Common myeloid progenitor, CD34-positive (primary cell): Measurements from ENCODE around the gene CYP27B1.

Experiments
- CTCF ChIA-PET: fragments of 350-600 bp; sonication (Branson Sonifier 250); formaldehyde crosslinking; loops from one replicate; lab custom pipeline; 2021; ENCODE audit warnings: antibody characterized with exemption; lab: Charles Lee
- POLR2A ChIA-PET: fragments of 350-600 bp; sonication (Branson Sonifier 250); formaldehyde crosslinking; loops from one replicate; lab custom pipeline; 2021; ENCODE audit warnings: antibody characterized with exemption; lab: Charles Lee
- DNase-seq, 3 donors: peaks; one replicate each; pipeline versions ENCODE4 v3.0.0 to v3.0.0-alpha.2; 2013
- H3K27ac ChIP-seq, 2 experiments: 1 replicate in 1 of 2; 2 replicates in 1 of 2; pipeline ENCODE4 v1.7.0; 2013; ENCODE audit warnings: inconsistent platforms in 2 of 2, low read length in 2 of 2, mild to moderate bottlenecking in 2 of 2, low read depth in 1 of 2, moderate library complexity in 1 of 2; ENCODE audit not compliant: severe bottlenecking in 2 of 2, insufficient read depth in 1 of 2, poor library complexity in 1 of 2
- H3K27me3 ChIP-seq, 5 experiments: replicated peaks in 2 of 5; 1 replicate in 3 of 5; 2 replicates in 2 of 5; pipeline versions ENCODE4 v1.6.1 to v1.7.0; 2013; ENCODE audit warnings: low read length in 4 of 5, mild to moderate bottlenecking in 2 of 5, moderate library complexity in 2 of 5, inconsistent platforms in 1 of 5; ENCODE audit not compliant: insufficient read depth in 5 of 5, control insufficient read depth in 4 of 5
- H3K36me3 ChIP-seq, 4 experiments: 1 replicate in 2 of 4; 2 replicates in 2 of 4; pipeline versions ENCODE4 v1.6.1 to v1.7.0; 2013; ENCODE audit warnings: low read length in 3 of 4, control low read depth in 1 of 4, mild to moderate bottlenecking in 1 of 4; ENCODE audit not compliant: control insufficient read depth in 4 of 4, insufficient read depth in 4 of 4
- H3K4me1 ChIP-seq, 4 experiments: 1 replicate in 3 of 4; 2 replicates in 1 of 4; pipeline versions ENCODE4 v1.6.1 to v1.7.1; 2013; ENCODE audit warnings: low read length in 3 of 4, mild to moderate bottlenecking in 3 of 4, control low read depth in 1 of 4, inconsistent platforms in 1 of 4, moderate library complexity in 1 of 4; ENCODE audit not compliant: control insufficient read depth in 4 of 4, insufficient read depth in 4 of 4; ENCODE audit errors: control extremely low read depth in 1 of 4
- H3K4me3 ChIP-seq, 7 experiments: 1 replicate in 4 of 7; 2 replicates in 3 of 7; pipeline versions ENCODE4 v1.5.1 to v1.7.0; 2013; ENCODE audit warnings: mild to moderate bottlenecking in 7 of 7, low read length in 6 of 7, moderate library complexity in 6 of 7, inconsistent platforms in 2 of 7, low read depth in 2 of 7, control low read depth in 1 of 7; ENCODE audit not compliant: insufficient read depth in 4 of 7, control insufficient read depth in 1 of 7; ENCODE audit errors: extremely low read depth in 1 of 7
- H3K9me3 ChIP-seq, 5 experiments: 1 replicate in 4 of 5; 2 replicates in 1 of 5; pipeline versions ENCODE4 v1.6.1 to v1.7.1; 2013; ENCODE audit warnings: low read length in 4 of 5, mild to moderate bottlenecking in 2 of 5, inconsistent platforms in 1 of 5, low read depth in 1 of 5, moderate library complexity in 1 of 5; ENCODE audit not compliant: control insufficient read depth in 4 of 5, insufficient read depth in 2 of 5; ENCODE audit errors: control extremely low read depth in 1 of 5
- WGBS: methylation state at CpG from one replicate; pipeline ENCODE4 v1.1.5; 2013; ENCODE audit not compliant: insufficient coverage; 5-methylcytosine and 5-hydroxymethylcytosine counted together

Gene CYP27B1

GRCh38 chr12:57750561-57751431 lies 16.1 kb downstream of the CYP27B1 start:
- Histone ChIP-seq H3K4me1 (peaks cover 14 to 43% (median 38%) of the 10 kb centered on the region in 4 experiments), H3K4me3 (peak overlapping the region in 5 of 7 experiments; percentile 74 to 92 (median 86)), H3K9me3 (no peaks in the 10 kb centered on the region), H3K27me3 (peaks cover 0 to under 1% (median 0%) of the 10 kb centered on the region in 5 experiments), H3K27ac (peak overlapping the region; percentile 72 to 92), H3K36me3 (peaks cover 2 to 48% (median 33%) of the 10 kb centered on the region in 4 experiments)
- CTCF ChIA-PET: interaction anchor here (0.6 to 1.7 kb wide), 3 partner anchors 9 to 126 kb away, joined by 3 to 6 read pairs (median 3); no protein-coding TSS in a partner anchor
- WGBS: 95% methylated on average over 11 of the region's 15 CpGs
- DNase-seq: no peak
- POLR2A ChIA-PET: no interaction called here

- H3K27me3 ChIP-seq: no peaks in the 10 kb centered on the region
- no peaks in the 10 kb centered on the region for H3K9me3 ChIP-seq
- H3K4me3 ChIP-seq: no peak overlapping the region
- no peak overlapping the region for H3K27ac ChIP-seq
- ChIA-PET POLR2A (no interaction called here), CTCF (interaction anchor here (1.1 kb wide), 1 partner anchor 34 kb away, joined by 3 read pairs; the partner anchor contains the start of gene TSFM)
- WGBS: 94% methylated on average over 5 of the region's 5 CpGs
- DNase-seq: no peak
- H3K4me1 ChIP-seq: peaks cover 12 to 46% (median 39%) of the 10 kb centered on the region in 4 experiments
- peaks cover 2 to 48% (median 33%) of the 10 kb centered on the region in 4 experiments for H3K36me3 ChIP-seq
Observed at GRCh38 chr12:57749061-57749460, 17.8 kb downstream of the CYP27B1 start.

GRCh38 chr12:57746025-57746424 lies 20.9 kb downstream of the CYP27B1 start:
- 87% methylated on average over 3 of the region's 3 CpGs for WGBS
- DNase-seq: no peak
- POLR2A ChIA-PET: no interaction called here
- Histone ChIP-seq H3K27ac (peak overlapping the region in 1 of 2 experiments; percentile 98), H3K4me3 (peak overlapping the region in 3 of 7 experiments; percentile 79 to 99 (median 89)), H3K27me3 (no peaks in the 10 kb centered on the region), H3K36me3 (peaks cover 2 to 44% (median 33%) of the 10 kb centered on the region in 4 experiments), H3K4me1 (peaks cover 14 to 45% (median 37%) of the 10 kb centered on the region in 4 experiments), H3K9me3 (no peaks in the 10 kb centered on the region)
- CTCF ChIA-PET: interaction anchor here (0.7 to 2.1 kb wide), 2 partner anchors 10 kb away, joined by 3 to 9 read pairs; no protein-coding TSS in a partner anchor

GRCh38 chr12:57745485-57745881 lies 21.4 kb downstream of the CYP27B1 start:
- Histone ChIP-seq H3K36me3 (peaks cover 2 to 38% (median 30%) of the 10 kb centered on the region in 4 experiments), H3K4me3 (peak overlapping the region; percentile 79 to 99 (median 86)), H3K27ac (peak overlapping the region; percentile 95 to 98), H3K9me3 (no peaks in the 10 kb centered on the region), H3K27me3 (no peaks in the 10 kb centered on the region), H3K4me1 (peaks cover 14 to 45% (median 38%) of the 10 kb centered on the region in 4 experiments)
- ChIA-PET CTCF (interaction anchor here (0.7 to 2.9 kb wide), 7 partner anchors 9 to 37 kb away, joined by 3 to 11 read pairs (median 4); partner anchors contain the start of gene TSFM), POLR2A (no interaction called here)
- no peak for DNase-seq
- WGBS: 71% methylated on average over 7 of the region's 8 CpGs

GRCh38 chr12:57744777-57745484 lies 21.9 kb downstream of the CYP27B1 start, which contains the start of gene TSPAN31:
Gene TSPAN31 (plus strand): TSS chr12:57745039. CDS start chr12:57745155, 116 bp downstream.
- ChIA-PET POLR2A (interaction anchor here (1.0 kb wide), 1 partner anchor 14 kb away, joined by 3 read pairs; no protein-coding TSS in a partner anchor), CTCF (interaction anchor here (0.9 to 2.9 kb wide), 8 partner anchors 9 to 38 kb away, joined by 3 to 11 read pairs (median 4); partner anchors contain the start of gene TSFM)
- WGBS: under 1% methylated on average over 19 of the region's 29 CpGs
- Histone ChIP-seq H3K36me3 (peaks cover 0 to 34% (median 27%) of the 10 kb centered on the region in 4 experiments), H3K27me3 (no peaks in the 10 kb centered on the region), H3K9me3 (no peaks in the 10 kb centered on the region), H3K4me1 (peaks cover 18 to 48% (median 42%) of the 10 kb centered on the region in 4 experiments), H3K4me3 (peak within 1 kb of the TSS; percentile 79 to 99 (median 86)), H3K27ac (peak within 1 kb of the TSS; percentile 95 to 98)
- DNase-seq: peak; percentile 99

GRCh38 chr12:57744194-57744776 lies 22.6 kb downstream of the CYP27B1 start:
- POLR2A ChIA-PET: interaction anchor here (1.0 kb wide), 1 partner anchor 15 kb away, joined by 3 read pairs; no protein-coding TSS in a partner anchor
- H3K27me3 ChIP-seq: no peaks in the 10 kb centered on the region
- CTCF ChIA-PET: interaction anchor here (0.9 to 2.9 kb wide), 8 partner anchors 9 to 39 kb away, joined by 3 to 11 read pairs (median 4); partner anchors contain the start of gene TSFM
- peaks cover 18 to 54% (median 48%) of the 10 kb centered on the region in 4 experiments for H3K4me1 ChIP-seq
- peak; percentile 91 to 94 (median 94) for DNase-seq
- 5% methylated on average over 19 of the region's 21 CpGs for WGBS
- H3K27ac ChIP-seq: peak overlapping the region; percentile 95 to 98
- H3K9me3 ChIP-seq: no peaks in the 10 kb centered on the region
- H3K4me3 ChIP-seq: peak overlapping the region; percentile 79 to 99 (median 86)
- peaks cover 0 to 36% (median 24%) of the 10 kb centered on the region in 4 experiments for H3K36me3 ChIP-seq
